ENCODE results near the gene IL2RG. TPM values are rescaled to one million over a fixed set of nuclear protein-coding genes. Genes with fewer than 3 reads are reported as not detected.

Gene IL2RG
- polyA plus RNA-seq, 3 donors = 0.35 to 0.81 (median 0.63) TPM

- no peak for DNase-seq
Measured at GRCh38 chrX:71111921-71112431, 599 bp upstream of the IL2RG start.

- DNase-seq = no peak
Measured at GRCh38 chrX:71109051-71109450, 2.3 kb downstream of the IL2RG start.

- no peak for DNase-seq
Measured at GRCh38 chrX:71107762-71108360, 3.5 kb downstream of the IL2RG start.

DNA sequence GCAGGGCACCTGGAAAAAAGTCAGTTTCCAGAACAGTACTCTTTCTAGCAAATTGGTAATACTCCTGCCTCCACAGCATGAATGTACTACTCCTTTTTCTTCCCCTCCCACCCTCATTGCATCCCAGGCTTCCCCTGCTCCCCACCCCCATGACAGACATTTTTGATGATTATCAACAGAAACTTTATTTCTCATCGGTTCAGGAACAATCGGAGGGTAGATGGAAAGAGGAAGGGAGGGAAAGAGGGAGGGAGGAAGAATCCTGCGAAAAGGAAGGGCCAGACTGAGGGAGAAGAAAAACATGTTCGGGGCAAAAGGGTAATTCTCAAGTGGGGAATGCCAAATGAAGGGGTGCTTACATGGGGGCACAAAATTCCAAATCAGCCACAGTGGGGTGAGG lies 4.1 kb downstream of the IL2RG start:
- no peak for DNase-seq

DNA sequence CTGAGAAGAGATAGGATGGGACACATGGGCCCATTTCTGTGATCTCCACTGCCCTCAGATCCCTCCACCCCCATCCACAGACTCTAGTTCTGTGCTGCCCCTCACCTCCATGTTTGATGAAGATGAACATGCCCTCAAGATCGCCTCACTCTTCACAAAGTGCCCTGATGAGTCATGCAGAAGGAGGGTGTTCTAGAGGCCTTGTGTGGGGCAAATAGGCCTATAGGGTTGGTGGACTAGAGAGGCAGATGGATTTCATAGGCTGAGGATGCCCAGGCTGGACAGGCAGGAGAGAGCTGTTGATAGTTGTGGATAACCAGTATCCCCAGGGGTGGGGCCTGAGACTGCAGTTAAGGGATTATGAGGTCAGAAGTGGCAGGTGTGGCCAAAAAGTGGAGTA lies 5.0 kb downstream of the IL2RG start, which contains the start of gene CXorf65:
TSS of gene CXorf65 (minus strand) at position 314 of the 400 bp plus-strand sequence. CDS start at position 130, 184 bp downstream.
- no peak for DNase-seq

GRCh38 chrX:71105628-71106027 lies 5.7 kb downstream of the IL2RG start:
- no peak for DNase-seq

GRCh38 chrX:71103110-71103983 lies 8.0 kb downstream of the IL2RG start:
- DNase-seq = peak; percentile 20

GRCh38 chrX:71102292-71102691 lies 9.1 kb downstream of the IL2RG start:
- DNase-seq = no peak

GRCh38 chrX:71100581-71101505 lies 10.5 kb downstream of the IL2RG start:
- no peak for DNase-seq

GRCh38 chrX:71099736-71100135 lies 11.6 kb downstream of the IL2RG start:
- no peak for DNase-seq

- DNase-seq = no peak
Measured at GRCh38 chrX:71098951-71099506, 12.3 kb downstream of the IL2RG start.

- DNase-seq = no peak
Measured at GRCh38 chrX:71098302-71098701, 13.1 kb downstream of the IL2RG start.

DNA sequence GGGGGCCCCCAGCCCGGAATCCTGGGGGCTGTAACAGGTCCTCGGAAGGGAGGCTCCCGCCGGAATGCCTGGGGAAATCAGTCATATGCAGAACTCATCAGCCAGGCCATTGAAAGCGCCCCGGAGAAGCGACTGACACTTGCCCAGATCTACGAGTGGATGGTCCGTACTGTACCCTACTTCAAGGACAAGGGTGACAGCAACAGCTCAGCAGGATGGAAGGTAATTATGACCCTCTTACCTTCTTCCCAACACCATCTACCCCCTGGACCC lies 14.7 kb downstream of the IL2RG start:
- DNase-seq = no peak

DNA sequence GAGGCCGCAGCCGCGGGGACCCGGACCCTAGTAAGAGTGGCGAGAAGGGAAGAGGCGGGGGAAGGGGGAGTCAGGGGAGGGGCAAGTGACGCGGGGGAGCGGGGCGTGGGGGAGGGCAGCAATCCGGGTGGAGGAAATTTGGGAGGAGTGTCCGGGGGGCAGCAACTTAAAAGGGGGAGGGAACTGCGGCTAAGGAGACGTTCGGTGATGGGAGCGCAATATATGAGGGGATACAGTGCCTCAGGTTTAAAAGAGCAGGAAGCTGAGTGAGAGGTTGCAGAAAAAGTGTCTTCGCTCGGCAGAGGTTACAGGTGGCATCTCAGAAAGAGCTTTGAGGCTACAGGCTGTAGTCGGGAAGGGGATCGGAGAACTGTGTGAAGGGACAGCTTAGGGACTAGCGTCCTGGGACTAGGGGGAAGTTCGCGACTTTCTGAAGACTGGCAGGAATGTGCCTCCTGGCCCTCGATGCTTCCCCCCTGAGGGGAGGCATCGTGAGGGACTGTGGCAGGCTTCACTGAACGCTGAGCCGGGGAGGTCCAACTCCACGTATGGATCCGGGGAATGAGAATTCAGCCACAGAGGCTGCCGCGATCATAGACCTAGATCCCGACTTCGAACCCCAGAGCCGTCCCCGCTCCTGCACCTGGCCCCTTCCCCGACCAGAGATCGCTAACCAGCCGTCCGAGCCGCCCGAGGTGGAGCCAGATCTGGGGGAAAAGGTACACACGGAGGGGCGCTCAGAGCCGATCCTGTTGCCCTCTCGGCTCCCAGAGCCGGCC lies 15.2 kb downstream of the IL2RG start:
- peak; percentile 14 for DNase-seq

- peak; percentile 87 for DNase-seq
Measured at GRCh38 chrX:71095555-71095980, 15.8 kb downstream of the IL2RG start, which contains the start of gene FOXO4. Gene FOXO4 (plus strand): TSS chrX:71095851. CDS start chrX:71096529, 678 bp downstream.

DNA sequence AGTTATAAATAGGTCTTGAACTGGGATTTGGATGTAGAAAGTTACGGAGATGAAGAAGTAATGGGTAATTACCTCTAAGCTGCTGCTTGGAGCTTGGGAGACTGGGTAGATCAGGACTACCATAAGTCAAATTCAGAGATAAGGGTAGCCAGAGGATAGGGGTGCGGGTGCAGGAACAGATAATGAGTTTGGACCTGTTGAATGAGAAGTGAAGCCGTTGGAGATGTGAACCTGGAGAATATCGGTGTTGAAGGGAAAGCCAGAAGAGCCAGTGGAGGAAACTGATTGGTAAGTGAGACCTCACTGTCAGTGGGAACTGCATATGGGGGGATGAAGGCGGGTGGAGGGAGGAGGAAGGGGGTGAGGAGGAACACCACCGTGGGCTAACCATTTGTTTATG lies 16.3 kb downstream of the IL2RG start:
- no peak for DNase-seq

DNA sequence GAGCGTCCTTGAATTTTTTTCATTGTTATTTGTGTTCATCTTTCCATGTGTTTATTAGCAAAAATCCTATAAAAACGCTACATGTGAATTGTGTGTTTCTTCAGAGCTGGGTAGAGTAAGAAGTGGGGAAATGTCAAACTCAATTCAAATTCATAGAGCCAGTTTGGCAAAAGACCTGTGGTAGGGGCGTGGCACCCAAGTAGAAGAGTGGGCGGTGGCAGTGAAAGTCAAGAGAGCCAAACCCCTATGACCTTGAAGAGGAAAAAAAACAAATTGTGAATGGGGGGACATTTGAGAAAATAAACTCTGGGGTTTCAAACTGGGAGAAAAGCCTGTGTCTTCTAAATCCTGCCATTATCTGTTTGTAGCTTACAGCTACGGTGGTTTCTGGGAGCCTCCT lies 20.1 kb downstream of the IL2RG start:
- no peak for DNase-seq

- DNase-seq = no peak
Measured at GRCh38 chrX:71085900-71086299, 25.5 kb downstream of the IL2RG start.

GRCh38 chrX:71082822-71083221 lies 28.6 kb downstream of the IL2RG start:
- DNase-seq = no peak

DNA sequence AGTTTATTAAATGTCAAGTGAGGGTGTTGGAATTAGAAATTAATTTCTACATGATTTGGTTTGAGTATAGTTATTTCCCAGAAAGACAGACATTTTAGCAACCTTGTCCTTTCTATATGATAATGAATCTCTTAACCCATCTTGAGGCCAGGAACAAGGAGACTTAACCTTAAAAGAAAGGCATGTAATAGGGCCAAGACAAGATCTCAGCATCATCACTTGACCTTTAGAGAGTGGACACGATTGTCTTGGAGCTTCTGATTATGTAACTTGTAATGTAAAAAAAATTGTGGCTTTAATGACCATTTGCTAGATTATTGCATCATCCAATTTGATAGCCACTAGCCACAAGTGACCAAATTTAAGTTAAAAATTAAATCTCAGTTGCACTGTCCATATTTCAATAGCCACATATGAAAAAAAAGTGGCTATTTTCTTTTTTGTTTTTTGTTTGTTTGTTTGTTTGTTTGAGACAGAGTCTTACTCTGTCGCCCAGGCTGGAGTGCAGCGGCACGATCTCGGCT lies 29.2 kb downstream of the IL2RG start:
- no peak for DNase-seq
